KOPT-K1 (cell line): ENCODE data around the gene VAV1.
"Not testable (repeated sequence)": the region's sequence is repeated elsewhere in the genome, so short reads cannot be mapped to it uniquely, and the experiment has no call there.

Source experiments
- H3K27ac ChIP-seq: fragments of 200-600 bp; sonication (generic); 2 replicates; pipeline ENCODE4 v1.5.1; 2016; ENCODE audit warnings: antibody characterized with exemption, mild to moderate bottlenecking, low read depth, low read length; ENCODE audit not compliant: poor library complexity, severe bottlenecking
- H3K36me3 ChIP-seq: fragments of 200-600 bp; sonication (generic); 2 replicates; pipeline ENCODE4 v1.5.1; 2017; ENCODE audit warnings: antibody characterized with exemption, mild to moderate bottlenecking, low read length, moderate library complexity; ENCODE audit not compliant: insufficient read depth
- H3K9me3 ChIP-seq: fragments of 200-600 bp; sonication (generic); 2 replicates; pipeline ENCODE4 v1.5.1; 2017; ENCODE audit warnings: antibody characterized with exemption, low read length, mild to moderate bottlenecking; ENCODE audit not compliant: insufficient read depth, poor library complexity, severe bottlenecking

The VAV1 gene

GRCh38 chr19:6826281-6826920, 53.9 kb downstream of the VAV1 start:
- H3K9me3 ChIP-seq, result no peaks in the 10 kb centered on the region
- H3K27ac ChIP-seq, result no peak overlapping the region
- H3K36me3 ChIP-seq, result peaks cover 94% of the 10 kb centered on the region

- Histone ChIP-seq H3K36me3 (peaks cover 99% of the 10 kb centered on the region), H3K27ac (no peak overlapping the region), H3K9me3 (no peaks in the 10 kb centered on the region)
These were observed 55.8 kb downstream of the VAV1 start for GRCh38 chr19:6828306-6828697.

- Histone ChIP-seq H3K9me3 (no peaks in the 10 kb centered on the region), H3K36me3 (peaks cover 99% of the 10 kb centered on the region), H3K27ac (no peak overlapping the region)
These were observed 56.5 kb downstream of the VAV1 start for GRCh38 chr19:6828698-6829633.

- peaks cover 97% of the 10 kb centered on the region for H3K36me3 ChIP-seq
- not testable (repeated sequence) for H3K27ac ChIP-seq, H3K9me3 ChIP-seq
These were observed 57.3 kb downstream of the VAV1 start for GRCh38 chr19:6829829-6830228.

- peaks cover 97% of the 10 kb centered on the region for H3K36me3 ChIP-seq
- H3K27ac ChIP-seq, H3K9me3 ChIP-seq: not testable (repeated sequence)
These were observed 58.6 kb downstream of the VAV1 start for GRCh38 chr19:6831084-6831483.

GRCh38 chr19:6832412-6832811, 59.9 kb downstream of the VAV1 start:
- Histone ChIP-seq H3K9me3 (no peaks in the 10 kb centered on the region), H3K27ac (no peak overlapping the region), H3K36me3 (peaks cover 98% of the 10 kb centered on the region)

GRCh38 chr19:6833166-6833790, 60.8 kb downstream of the VAV1 start:
- peaks cover 98% of the 10 kb centered on the region for H3K36me3 ChIP-seq
- no peaks in the 10 kb centered on the region for H3K9me3 ChIP-seq

GRCh38 chr19:6834433-6834832, 61.9 kb downstream of the VAV1 start:
- Histone ChIP-seq H3K36me3 (peaks cover 98% of the 10 kb centered on the region), H3K27ac (no peak overlapping the region), H3K9me3 (no peaks in the 10 kb centered on the region)

More at GRCh38 chr19:6833166-6833790, 60.8 kb downstream of the VAV1 start:
- no peak overlapping the region for H3K27ac ChIP-seq

- peaks cover 98% of the 10 kb centered on the region for H3K36me3 ChIP-seq
- H3K27ac ChIP-seq, result no peak overlapping the region
- no peaks in the 10 kb centered on the region for H3K9me3 ChIP-seq
These were observed 63.0 kb downstream of the VAV1 start for GRCh38 chr19:6835501-6835900.

GRCh38 chr19:6837525-6837924, 65.0 kb downstream of the VAV1 start:
- Histone ChIP-seq H3K36me3 (peaks cover 98% of the 10 kb centered on the region), H3K27ac (no peak overlapping the region), H3K9me3 (no peaks in the 10 kb centered on the region)

GRCh38 chr19:6838062-6838655, 65.7 kb downstream of the VAV1 start:
- Histone ChIP-seq H3K9me3 (no peaks in the 10 kb centered on the region), H3K27ac (no peak overlapping the region), H3K36me3 (peaks cover 98% of the 10 kb centered on the region)

- no peaks in the 10 kb centered on the region for H3K9me3 ChIP-seq
- no peak overlapping the region for H3K27ac ChIP-seq
- H3K36me3 ChIP-seq, result peaks cover 86% of the 10 kb centered on the region
These were observed 70.5 kb downstream of the VAV1 start for GRCh38 chr19:6842871-6843607.

- Histone ChIP-seq H3K9me3 (no peaks in the 10 kb centered on the region), H3K36me3 (peaks cover 84% of the 10 kb centered on the region), H3K27ac (no peak overlapping the region)
These were observed 75.3 kb downstream of the VAV1 start for GRCh38 chr19:6847828-6848200.

GRCh38 chr19:6848986-6849385, 76.5 kb downstream of the VAV1 start:
- H3K9me3 ChIP-seq, result no peaks in the 10 kb centered on the region
- H3K27ac ChIP-seq, result no peak overlapping the region
- H3K36me3 ChIP-seq, result peaks cover 83% of the 10 kb centered on the region
